B cell (primary cell): ENCODE measurements around the gene IMMP2L.

Source experiments
- CTCF ChIP-seq: fragments of 200-600 bp; IDR thresholded peaks from one replicate; pipeline ENCODE4 v1.8.0; 2022; ENCODE audit warnings: antibody characterized with exemption, mild to moderate bottlenecking
- EZH2 ChIP-seq: IDR thresholded peaks from 2 replicates; pipeline ENCODE4 v1.6.1; 2012; ENCODE audit warnings: borderline replicate concordance, low read depth, mild to moderate bottlenecking, moderate library complexity, low read length; ENCODE audit not compliant: insufficient read depth, poor library complexity, severe bottlenecking

GRCh38 chr7:111405621-111406020, 156.7 kb downstream of the IMMP2L start:
- TF ChIP-seq EZH2 (no peak), CTCF (no peak)
